GM19035 (cell line): ENCODE results near the gene XYLT2.

Experiments
- ATAC-seq: cut with Tn5 transposase; IDR thresholded peaks from one replicate; pipeline ENCODE4 v1.9.1; 2021; ENCODE audit not compliant: unreplicated experiment

XYLT2 gene

DNA sequence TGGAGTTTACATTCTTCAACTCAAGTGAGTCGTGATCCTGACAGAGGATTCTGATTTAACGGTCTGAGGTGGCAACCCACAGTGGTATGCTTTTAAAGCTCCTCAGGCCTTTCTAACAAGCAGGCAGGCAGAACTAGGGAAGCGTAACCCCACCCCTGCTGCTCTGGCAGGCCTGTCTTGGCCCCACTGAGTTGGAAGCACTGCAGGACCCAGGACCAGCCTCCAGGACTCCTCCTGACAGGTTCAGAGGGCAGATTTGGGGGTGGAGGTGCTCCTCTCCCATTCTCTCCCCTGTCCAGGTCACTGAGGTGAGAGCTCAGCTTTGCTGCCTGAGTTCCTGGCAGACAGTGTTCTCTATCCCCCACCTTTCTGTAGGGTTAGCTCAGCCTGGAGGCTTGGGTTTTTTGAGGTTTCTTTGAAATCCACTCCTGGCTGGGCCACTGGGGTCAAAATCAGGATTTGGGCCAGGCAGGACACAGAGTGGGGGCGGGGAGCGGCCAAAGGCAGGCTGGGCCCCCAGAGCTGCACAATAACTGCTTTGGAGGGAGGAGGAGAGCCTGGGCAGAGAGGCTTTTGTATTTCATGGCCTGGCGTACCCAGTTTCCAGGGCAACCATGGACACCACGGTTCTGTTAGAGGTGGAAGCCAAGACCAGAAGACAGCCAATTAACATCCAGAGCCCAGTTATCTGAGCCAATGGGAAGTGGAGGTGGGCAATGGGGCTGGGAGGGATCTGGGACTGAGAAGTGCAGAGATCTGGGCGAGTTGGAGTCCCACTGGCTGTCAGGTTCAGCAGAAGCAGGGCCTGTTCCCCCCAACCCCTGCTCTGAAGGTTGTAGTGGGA, 17.5 kb downstream of the XYLT2 start:
- ATAC-seq: no peak

DNA sequence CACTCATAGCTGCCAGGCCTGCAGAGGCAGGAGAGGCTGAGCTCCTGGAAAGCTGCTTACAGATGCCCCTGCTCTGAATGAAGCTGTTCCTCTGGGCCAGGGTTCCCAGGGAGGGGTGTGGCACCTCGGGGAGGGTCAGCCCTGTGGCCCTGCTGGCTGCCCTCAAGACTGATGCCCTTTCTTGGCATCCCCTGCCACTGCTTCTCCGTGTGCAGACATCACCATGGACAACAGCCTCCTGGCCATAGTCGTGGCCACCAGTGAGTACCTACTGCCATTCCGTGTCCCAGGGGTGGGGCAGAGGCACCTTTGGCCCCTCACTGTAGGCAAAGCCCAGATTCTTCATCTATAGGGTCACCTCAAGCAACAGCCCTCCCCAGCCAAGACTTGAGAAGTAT, 18.1 kb downstream of the XYLT2 start:
- no peak for ATAC-seq

GRCh38 chr17:50364715-50365114, 18.8 kb downstream of the XYLT2 start:
- ATAC-seq: no peak

DNA sequence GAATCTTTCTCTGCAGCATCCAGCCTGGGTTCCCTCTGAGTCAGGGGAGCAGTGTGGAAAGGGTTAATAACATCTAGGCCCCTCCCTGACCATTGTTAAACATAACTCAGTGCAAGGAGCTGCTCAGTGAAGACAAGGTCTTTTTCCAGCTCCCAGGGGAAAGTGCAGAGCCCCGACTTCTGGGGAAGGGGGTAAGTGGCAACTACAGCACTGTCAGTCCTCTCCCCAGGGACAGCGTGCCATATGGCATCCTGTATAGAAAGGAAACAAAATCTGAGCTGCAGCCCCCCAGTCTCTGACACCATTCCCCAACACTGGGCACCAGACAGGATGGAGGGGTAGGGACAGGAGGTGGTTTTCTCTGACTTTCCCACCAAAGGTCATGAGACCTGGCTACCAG, 19.2 kb downstream of the XYLT2 start:
- ATAC-seq: no peak

GRCh38 chr17:50365649-50366393, 19.9 kb downstream of the XYLT2 start:
- no peak for ATAC-seq

GRCh38 chr17:50367401-50367800, 21.5 kb downstream of the XYLT2 start:
- no peak for ATAC-seq

- no peak for ATAC-seq
Observed at GRCh38 chr17:50370052-50370451, 24.1 kb downstream of the XYLT2 start.

- ATAC-seq: no peak
Observed at GRCh38 chr17:50371526-50371925, 25.6 kb downstream of the XYLT2 start.

DNA sequence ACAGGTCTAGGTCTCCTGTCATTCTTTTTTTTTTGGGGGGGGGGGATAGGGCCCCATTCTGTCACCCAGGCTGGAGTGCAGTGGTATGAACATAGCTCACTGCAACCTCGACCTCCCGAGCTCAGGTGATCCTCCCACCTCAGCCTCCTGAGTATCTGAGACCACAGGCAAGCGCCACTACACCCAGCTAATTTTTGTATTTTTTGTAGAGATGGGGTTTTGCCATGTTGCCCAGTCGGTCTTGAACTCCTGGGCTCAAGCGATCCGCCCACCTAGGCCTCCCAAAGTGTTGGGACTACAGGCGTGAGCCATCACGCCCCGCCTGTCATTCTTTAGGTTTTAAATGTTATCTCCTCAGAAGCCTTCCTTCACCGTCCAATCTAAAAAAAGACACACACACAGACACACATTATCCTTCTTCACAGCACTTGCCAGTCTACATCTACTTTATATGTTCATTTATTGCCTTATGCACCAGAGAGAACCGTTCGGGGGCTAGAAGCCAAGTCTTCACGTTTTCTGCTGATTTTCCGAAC, 26.4 kb downstream of the XYLT2 start:
- no peak for ATAC-seq

GRCh38 chr17:50372758-50373556, 27.0 kb downstream of the XYLT2 start, which contains the start of the genes EME1 and MRPL27:
EME1 (plus strand) TSS chr17:50373229; CDS start chr17:50375209, 1,980 bp downstream.
MRPL27 (minus strand) TSS chr17:50373184; CDS start chr17:50373170, 14 bp downstream.
- ATAC-seq: peak; percentile 92

DNA sequence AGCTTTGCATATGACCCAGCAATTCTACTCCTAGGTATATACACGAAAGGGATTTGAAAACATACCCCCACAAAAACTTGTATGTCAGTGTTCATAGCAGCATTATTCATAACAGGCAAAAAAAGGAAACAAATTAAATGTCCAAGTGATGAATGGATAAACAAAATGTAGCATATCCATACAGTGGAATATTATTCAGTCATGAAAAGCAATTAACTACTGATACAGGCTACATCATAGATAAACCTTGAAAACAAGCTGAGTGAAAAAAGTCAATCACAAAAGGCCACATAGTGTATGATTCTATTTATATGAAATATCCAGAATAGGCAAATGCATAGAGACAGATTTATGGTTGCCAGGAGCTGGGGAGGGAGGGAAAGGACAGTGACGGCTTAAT, 27.8 kb downstream of the XYLT2 start:
- no peak for ATAC-seq

DNA sequence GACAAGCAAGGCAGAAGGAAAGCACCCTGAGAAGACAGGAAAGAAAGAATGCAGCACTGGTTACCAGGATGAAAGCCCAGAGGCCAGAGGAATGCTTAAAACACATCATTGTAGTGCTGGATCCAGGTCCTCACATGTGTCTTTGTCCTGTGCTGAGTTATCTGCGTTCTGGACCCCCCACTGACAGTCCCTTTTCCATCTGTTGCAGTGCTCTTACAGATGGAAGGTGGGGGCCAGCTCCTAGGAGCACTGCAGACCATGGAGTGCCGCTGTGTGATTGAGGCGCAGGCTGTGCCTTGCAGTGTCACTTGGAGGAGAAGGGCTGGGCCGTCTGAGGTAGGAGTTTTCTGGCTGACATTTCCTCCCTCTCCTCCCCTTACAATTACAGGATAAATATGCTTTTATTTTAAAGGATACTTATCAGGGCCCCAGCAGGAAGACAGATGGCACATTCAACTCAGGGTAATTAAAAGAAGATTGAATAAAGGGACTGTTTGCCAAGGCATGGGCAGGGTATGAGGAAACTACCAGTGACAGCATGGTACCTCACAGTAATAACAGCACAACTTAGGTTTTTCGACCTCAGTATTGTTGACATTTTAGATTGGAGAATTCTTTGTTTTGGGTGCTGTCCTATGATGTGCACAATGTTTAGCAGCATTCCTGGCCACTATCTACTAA, 30.1 kb downstream of the XYLT2 start:
- no peak for ATAC-seq

- ATAC-seq: no peak
Observed at GRCh38 chr17:50379351-50380132, 33.6 kb downstream of the XYLT2 start.

- no peak for ATAC-seq
Observed at GRCh38 chr17:50380369-50381259, 34.7 kb downstream of the XYLT2 start.

- no peak for ATAC-seq
Observed at GRCh38 chr17:50381260-50381815, 35.4 kb downstream of the XYLT2 start.

GRCh38 chr17:50381920-50382319, 36.0 kb downstream of the XYLT2 start:
- ATAC-seq: no peak

DNA sequence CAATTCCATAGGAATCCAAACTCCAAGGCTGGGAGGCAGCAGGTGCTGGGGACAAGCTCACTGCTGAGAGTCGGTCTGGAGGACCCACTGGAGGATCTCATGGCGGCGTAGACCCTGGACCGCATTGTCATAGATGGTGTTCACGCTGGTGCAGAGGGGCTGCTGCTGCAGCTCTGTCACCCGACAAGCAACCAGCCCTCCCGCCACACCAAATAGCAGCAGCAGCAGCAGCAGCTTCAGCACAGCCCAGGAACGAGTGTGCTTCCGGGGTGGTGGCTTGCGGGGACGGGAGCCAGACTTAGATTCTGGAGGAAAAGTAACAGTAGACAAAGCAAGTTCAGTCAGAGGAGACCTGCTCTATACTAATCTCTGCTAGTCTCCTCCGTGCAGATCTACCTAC, 37.0 kb downstream of the XYLT2 start:
- ATAC-seq: no peak

DNA sequence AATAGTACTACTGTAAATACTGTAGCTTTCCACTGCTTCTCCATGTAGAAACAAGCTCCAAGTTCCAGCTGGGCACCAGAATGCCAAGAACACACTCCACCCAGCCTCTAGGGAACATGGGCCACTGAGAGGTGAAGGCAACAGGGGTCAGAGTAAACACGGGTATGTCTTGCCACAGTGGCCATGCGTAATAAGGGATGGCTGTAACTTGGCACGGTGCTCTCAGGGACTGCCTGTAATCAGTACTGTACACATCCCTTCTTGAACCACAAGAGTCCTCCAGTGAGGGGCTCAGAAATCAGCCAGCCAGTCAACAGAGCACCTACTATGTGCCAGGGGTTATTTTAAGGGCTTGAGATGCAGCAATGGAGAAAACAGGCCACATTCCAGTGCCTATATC, 40.6 kb downstream of the XYLT2 start:
- no peak for ATAC-seq
